RPMI8226 (cell line): ENCODE data around the gene ZNF536.
"Not testable (repeated sequence)": the region's sequence is repeated elsewhere in the genome, so short reads cannot be mapped to it uniquely, and the experiment has no call there.

Experiments
- DNase-seq: peaks from one replicate; pipeline ENCODE4 v3.0.0-alpha.2; 2015

Gene ZNF536

DNA sequence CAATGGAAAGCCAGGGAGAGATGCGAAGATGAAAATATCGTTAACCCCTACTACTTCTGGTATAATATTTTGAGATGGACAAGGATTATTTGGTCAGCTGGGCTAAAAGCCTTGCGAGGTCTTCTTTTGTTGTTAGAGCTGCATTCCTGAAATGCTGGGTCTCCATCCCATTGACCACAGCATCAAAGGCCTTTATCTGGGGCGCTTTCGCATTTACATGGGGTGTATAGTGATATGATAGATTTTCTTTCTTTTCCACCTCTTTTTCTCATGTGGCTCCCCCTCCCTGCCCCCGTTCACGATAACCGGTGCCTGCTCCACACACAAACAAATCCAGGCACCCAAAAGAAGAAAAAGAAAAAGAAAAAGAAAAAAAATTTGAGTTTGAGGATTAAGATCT lies 77.5 kb downstream of the ZNF536 start:
- no peak for DNase-seq

DNA sequence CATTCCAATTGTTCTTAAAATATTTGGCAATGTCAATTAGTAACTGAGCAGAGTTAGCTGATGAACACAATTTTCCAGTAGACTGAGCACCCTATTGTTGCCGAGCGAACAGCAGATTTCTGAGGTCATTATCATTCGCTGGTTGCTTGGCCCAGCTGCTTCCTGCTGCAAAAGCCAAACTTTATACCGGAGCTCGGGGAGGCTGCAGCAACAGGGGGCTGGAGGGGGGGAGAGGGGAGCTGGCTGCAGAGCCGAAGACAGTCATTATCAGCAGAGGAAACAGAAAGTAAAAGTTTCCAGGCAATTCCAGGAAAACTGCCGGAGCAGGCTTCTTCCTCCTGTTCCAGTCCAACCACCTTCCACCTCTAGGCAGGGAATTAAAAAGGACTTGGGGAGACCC lies 77.9 kb downstream of the ZNF536 start:
- no peak for DNase-seq

DNA sequence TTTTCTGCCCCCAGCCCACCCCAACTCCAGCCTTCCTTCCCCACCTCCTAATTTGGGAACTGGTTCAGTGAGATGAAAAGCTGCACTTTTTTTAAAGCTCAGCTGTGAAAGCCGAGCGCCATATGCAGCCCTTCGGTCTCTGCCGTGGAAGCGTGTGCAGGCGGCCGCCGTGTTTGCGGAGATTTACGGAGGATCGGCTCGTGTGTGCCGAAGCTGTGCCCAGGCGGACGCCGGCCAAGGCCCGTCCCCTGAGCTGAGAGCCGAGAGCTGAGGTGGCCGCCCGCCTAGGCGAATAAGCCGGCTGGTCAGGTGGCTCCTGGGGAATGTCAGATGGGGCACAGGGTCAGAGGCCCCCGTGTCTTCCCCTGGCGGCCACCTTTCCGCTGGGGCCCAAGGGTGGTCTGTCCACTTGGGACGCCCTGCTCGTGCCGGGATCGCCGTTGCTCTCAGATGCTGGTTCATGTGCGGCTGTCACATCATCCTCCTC lies 78.7 kb downstream of the ZNF536 start:
- DNase-seq: no peak

DNA sequence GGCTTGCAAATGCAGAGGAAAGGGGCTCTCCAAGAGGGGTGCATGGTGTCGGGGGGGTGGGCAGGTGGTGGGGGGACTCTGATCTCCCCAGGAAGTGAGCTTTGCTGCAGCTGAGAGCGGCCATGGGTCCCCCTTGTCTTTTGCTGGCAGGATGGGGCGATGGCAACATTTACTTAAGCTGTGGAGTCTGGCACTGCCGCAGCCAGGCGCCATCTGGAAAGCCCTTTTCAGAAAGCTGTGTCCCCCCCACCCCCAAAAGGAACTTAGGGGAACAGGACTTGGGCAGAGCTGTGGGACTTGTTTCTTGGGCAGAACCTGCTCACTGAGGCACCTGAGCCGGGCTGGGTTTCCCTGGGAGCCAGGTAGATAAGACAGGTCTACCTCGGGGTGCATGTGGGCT lies 80.7 kb downstream of the ZNF536 start:
- no peak for DNase-seq

DNA sequence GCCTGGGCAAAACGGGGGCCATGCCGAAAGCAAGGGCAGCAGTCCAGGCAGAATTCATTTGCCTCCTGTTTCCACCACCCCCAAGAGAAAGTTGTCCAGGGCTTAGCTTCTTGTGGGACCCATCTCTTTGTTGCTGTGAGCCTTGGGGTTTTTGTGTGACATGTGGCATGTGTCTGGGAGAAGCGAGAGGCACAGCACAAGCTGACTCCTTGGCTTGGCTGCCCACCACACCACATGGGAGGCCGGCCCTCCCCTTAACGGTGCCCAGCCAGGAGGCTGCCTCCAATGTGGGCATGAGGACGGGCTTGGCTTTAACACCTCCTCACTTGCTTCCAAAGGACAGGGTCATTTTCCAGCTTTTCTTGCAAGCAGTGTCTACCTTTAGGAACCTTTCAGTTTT lies 81.6 kb downstream of the ZNF536 start:
- DNase-seq: no peak

DNA sequence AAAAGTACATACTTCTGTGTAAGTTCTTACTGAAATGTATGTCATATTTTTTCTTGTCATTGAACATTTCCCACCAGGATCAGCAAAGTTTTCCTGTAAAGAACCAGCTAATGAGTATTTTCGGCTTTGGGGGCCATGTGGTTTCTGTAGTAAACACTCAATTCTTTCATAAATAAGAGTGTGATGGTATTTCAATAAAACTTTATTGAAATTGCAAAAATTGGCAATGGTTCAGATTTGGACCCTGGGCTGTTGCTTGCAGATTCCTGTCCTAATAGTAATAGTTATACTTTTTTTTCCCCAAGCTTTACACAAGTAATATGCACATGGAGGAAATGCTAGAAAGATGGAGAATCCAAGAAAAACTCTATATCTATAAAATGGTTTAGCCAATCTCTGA lies 83.7 kb downstream of the ZNF536 start:
- no peak for DNase-seq

DNA sequence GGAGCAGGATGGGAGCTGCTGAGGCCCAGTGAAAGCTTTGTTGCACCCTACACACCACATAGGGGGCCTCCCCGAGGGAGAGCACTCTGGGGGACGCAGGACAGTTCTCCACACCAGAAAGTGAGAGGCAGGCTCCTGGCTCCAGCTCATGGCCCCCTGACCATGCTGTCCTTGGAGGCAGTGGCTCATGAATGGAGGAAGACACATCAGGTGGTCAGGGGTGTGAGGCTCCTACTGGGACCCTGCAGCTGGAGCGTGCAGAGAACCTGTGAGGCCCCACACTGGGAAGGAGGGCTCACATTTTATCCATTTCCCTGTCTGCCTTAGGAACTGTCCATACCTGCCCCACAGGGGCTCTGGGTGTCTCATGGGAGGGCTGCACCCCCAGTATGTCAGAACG lies 85.3 kb downstream of the ZNF536 start:
- DNase-seq: no peak

DNA sequence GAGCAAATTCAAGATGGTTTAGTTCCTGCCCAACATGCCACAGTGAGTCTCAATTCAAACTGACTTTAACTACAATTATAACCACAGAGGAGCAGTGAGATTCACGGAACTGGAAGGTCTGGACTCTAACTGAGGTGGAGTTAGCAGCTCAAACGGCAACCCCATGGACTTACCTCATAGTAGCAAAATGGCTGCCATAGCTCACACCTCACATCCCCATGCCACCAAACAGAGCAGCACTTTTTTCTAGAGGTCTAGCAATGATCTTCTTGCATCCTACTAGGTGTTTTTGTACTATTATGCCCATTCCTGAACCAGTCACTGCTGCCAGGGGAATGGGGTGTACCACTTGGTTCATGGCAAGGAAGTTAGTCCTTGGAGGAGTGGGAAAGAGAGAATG lies 87.7 kb downstream of the ZNF536 start:
- DNase-seq: no peak

DNA sequence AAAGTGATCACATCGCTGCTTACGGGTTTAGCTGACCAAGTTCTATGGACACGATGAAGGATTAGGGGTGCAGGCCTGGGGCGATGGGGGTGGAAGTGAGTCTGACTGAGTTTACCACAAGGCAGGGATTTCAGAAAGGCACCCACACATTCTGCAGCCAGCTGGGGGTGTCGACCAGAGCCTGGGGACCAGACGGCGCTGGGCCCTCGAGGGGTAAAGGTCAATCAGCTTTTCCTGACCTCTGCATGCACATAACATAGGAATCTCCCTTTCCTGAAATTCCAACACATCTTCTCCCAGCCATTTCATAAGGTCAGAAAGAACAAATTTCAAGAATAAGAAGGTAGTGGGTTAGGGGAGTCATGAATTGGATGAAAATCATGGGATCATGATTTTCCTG lies 92.0 kb downstream of the ZNF536 start:
- DNase-seq: no peak

DNA sequence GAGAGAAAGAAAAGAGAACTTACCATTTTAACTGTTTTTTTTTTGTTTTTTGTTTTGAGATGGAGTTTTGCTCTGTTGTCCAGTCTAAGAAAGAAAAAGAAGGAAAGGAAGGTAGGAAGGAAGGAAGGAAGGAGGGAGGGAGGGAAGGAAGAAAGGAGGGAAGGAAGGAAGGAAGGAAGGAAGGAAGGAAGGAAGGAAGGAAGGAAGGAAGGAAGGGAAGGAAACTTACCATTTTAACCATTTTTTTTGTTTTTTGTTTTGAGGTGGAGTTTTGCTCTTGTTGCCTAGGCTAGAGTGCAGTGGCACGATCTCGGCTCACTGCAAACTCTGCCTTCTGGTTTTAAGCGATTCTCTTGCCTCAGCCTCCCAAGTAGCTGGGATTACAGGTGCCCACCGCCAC lies 94.4 kb downstream of the ZNF536 start:
- DNase-seq: not testable (repeated sequence)

DNA sequence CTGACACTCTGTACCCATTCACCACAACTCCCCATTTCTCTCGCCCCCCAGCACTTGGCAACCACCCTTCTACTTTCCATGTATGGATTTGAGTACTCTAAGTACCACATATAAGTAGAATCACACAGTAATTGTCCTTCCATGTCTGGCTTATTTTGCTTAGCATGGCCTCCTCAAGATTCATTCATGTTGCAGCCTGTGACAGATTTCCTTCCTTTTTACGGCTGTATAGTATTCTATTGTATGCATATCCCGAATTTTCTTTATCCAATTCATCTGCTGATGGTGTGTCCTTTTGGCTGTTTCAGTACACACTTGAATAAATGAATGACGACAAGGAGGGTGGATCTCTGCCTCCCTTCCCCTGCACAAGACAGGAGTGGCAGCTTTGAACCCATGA lies 95.1 kb downstream of the ZNF536 start:
- DNase-seq: no peak

DNA sequence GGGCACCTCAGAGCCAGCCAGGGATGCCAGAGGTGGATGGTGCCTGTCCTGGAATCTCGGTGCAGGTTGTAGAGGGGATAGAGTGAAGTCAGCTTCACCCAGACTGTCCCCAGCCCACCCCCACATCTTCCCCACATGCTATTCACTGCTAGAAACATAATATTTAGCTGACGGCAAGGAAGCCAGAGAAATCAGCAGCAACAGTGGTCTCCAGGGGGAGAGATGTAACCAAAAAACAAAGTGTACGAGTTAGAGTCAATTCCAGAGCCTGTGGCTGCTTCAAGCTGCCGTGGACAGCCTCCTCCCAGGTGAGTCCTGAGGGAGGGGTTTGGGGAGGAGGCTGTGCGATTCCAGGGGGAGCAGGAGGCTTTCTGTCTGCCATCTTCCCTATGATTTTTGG lies 97.6 kb downstream of the ZNF536 start:
- DNase-seq: no peak

DNA sequence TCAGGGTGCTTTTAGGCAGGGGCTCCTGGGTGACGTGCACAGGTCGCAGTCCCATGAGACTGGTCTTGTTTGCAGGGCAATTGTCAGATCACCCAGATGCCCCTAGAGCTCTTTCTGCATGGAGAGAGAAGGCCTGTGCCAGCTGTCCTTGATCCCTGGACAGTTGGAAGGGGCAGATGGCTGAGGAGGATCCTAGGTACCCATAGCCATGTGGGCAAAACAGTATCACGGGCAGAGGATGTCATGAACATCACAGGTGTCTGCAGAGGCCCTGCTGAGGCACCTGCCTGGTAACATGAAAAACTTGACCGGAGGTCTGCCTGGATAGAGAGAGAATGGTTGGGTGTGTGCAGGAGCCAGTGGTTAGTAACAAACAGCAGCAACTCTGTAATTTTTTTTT lies 99.3 kb downstream of the ZNF536 start:
- no peak for DNase-seq

DNA sequence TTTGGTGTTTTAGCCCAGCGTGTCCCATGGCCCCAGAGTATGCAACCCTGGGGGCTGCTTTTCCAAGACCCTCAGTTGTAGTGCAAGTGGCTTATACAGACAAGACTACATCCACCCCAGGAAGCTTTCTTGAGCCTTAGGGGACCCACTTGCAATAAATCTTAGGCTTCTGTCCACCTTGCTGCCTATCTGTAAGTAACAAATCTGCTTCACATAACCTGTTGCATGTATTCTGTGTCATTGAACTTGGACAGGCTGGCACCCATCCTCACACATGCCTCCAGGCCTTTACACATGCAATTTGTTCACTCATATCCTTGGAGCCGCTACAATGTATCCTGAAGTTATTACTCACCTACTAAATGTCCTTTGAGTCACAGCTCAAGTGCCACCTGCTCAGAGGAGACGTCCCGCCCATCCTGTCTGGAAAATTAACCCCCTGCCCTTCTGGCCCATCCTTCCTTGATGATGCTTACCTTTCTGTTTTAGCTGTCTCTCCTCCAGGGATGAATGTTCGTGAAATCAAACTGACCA lies 101.2 kb downstream of the ZNF536 start:
- DNase-seq: no peak

DNA sequence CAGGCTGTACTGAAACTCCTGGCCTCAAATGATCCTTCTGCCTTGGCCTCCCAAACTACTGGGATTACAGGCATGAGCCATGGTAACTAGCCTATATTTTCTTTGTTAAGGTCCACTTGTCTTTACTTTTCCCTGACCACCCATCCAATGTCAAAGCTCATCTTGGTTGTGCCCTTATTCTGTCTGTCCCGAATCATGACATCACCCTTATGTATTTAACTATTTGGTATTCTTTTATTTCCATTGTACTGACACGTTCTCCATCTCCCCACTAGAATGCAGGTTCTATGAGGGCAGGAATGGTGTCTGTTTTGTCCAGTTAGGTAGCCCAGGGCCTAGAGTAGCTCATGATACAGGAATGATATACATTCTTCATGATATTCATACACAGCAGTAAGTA lies 104.8 kb downstream of the ZNF536 start:
- DNase-seq: no peak

DNA sequence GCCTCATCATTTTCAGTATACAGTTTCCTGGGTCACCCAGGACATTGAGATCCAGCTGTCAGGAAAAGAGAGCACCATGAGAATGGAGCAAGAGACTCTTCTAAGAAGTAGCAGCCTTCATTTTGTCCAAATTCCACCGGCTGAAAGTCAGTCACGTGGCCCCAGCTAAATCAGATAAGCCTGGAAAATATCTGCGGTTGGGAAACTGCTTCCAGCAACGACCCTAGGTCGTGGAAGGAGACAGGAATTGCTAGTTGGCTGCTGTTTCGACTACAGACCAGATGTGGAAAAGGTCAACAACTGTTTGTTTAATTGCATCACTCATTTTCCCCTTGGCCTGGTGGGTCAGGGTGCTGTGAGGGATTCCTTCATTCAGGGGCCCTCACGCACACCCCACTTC lies 107.0 kb downstream of the ZNF536 start:
- DNase-seq: no peak

DNA sequence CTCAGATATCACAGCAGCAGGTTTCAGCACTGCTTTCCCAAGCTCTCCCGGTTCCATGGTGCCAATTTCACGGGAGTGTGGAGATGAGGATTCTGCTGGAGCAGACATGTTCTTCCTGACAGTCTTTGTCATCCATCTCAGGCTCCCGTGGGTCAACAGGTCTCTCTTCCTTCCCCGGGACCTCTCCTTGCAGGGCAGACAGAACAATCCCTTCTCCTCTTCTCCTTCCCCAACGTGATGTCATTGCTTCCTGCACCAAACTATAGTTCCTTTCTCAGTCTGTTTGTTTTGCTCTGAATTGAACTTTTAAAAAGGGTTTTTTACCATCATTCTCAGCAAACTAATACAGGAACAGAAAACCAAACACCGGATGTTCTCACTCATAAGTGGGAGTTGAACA lies 107.9 kb downstream of the ZNF536 start:
- no peak for DNase-seq

DNA sequence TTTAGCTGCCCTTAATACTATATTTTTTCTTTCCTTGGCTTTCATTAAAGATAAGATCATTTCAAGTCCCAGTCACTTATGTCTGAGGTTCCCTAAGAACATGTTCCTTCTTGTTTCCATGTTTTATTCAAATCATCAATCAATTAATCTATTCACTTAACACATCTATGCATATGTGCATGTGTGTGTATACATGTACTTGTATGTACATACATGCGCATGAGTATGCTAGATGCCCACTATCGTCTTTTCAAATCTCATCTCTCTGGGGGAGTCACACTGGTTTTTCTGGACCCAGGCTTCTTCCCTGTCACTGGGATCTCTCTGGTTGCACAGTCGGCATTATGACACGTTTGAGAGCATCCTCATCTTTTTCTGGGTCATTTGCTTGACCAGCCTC lies 108.9 kb downstream of the ZNF536 start:
- no peak for DNase-seq

DNA sequence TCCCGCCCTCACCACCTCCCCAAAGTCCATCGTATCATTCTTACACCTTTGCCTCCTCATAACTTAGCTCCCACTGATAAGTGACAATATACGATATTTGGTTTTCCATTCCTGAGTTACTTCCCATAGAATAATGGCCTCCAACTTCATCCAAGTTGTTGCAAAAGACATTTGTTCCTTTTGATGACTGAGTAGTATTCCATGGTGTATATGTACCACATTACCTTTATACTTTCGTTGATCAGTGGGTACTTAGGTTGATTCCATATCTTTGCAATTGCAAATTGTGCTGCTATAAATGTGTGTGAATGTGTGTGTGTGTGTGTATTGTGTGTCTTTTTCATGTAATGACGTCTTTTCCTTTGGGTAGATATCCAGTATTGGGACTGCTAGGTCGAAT lies 109.6 kb downstream of the ZNF536 start:
- no peak for DNase-seq

DNA sequence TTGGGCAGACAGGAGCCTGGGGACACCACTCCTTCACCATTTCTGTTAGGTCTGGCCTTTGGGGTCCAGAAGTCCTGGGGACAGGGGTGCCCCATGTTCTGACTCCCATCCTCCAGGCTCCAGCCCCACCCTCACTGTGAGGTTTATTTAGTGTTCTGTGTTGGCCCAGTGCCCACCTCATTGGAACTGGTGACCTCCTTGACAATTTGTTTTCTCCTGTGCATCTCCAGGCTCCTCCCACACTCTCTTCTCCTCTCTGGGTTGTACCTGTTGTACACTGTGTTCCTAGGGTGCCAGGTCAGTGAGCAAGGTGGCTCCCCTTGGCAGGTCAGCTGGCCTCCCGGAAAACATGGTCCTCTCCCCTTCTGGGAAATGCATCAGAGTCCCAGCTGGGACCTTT lies 110.8 kb downstream of the ZNF536 start:
- DNase-seq: no peak

DNA sequence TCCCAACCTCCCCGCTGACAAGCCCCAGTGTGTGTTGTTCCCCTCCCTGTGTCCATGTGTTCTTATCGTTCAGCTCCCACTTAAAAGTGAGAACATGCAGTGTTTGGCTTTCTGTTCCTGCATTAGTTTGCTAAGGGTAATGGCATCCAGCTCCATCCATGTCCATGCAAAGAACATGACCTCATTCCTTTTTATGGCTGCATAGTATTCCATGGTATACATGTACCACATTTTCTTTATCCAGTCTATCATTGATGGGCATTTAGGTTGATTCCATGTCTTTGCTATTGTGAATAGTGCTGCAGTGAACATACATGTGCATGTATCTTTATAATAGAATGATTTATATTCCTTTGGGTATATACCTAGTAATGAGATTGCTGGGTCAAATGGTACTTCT lies 114.1 kb downstream of the ZNF536 start:
- DNase-seq: not testable (repeated sequence)

DNA sequence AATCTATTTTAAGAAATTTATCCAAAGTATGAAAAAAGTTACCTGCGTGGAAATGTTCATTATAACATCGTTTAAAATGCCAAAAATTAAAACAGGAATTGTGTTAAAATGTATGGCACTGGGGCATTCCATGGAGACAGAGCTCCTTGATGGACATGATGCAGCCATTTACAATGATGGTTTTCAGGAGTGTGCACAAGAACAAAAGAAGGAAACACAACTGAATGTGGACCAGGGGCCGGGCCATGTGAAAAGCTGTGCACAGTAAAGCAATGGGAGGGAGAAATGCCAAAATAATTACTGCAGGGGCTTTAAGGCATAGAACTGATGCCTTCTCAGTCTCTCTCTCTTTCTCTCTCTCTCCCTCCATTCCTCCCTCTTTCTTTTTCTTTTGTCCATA lies 115.0 kb downstream of the ZNF536 start:
- DNase-seq: no peak

DNA sequence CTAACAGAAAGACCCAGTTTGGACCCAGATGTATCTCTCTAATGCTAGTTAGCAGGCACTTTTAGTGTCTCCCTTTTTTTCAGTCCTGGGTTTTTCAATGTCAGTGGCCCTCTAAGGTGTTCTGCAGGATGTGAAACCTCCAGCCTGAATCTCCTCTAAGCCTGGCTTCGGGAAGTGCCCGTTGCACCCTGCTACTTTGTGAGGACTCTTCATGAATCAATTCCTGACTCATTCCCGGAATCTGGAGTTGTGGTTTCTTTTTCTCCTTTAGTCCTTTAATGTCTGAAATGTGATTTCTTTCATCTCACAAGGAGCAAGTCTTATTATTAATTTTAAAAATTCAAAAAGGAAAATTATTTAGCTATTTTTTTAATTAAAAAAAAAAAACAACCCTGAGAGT lies 116.0 kb downstream of the ZNF536 start:
- no peak for DNase-seq

DNA sequence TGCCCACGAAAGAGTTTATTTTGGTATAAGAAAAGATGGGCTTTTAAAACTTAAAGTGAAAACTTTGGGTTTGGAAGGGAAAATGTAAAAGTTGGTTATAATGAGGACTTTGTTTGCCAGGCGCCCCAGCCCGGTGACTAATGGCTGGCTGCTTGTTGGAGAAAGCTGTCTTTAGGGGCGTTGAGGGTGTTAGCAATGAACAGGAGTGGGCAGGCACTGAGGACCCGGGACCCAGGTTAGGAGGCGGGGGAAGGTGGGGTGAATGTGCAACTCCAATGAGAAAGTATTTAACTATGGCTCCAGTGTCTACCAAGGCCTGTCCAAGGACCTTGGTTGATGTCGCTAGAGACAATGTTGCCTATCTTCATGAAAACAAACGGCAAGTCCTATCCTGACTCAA lies 118.6 kb downstream of the ZNF536 start:
- no peak for DNase-seq

DNA sequence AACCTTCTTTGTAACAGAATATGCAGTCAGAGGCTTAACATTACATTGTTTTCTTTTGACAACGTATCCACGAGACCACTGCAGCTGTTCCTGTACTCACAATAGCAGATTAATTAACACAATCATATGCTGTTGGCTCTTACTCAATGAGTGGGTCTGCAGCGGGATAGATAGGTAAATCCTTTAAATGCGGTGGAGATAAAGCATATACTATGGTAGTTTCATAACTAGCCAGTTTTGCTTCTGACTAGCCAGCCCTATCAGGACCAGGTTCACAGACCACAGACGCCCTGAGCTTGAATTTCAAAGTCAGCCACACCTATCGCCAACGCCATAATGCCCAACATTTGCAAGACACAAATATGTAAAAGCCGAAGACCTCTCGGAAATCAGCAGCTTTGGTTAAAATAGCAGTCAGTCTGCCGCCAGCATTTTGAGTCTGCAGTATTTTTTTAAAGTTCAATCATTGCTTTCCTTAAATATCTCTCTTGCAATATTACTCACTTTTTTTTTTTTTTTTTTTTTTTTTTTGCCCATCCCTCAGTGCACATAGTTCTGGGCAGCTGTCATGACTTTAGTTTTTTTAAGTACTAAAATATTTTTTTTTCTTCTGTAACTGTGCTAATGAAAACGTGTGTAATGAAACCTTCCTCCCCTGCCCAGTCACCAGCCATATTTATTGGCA lies 120.5 kb downstream of the ZNF536 start:
- DNase-seq: no peak
